HEK293T (cell line): ENCODE results near the gene IL17C.

ENCODE experiments used
- ARNT ChIP-seq: fragments of 450-650 bp; IDR thresholded peaks from 2 replicates; pipeline ENCODE4 v1.6.1; 2017; ENCODE audit warnings: mild to moderate bottlenecking
- BHLHE40 ChIP-seq: fragments of 450-650 bp; IDR thresholded peaks from 2 replicates; pipeline ENCODE4 v1.6.1; 2016; ENCODE audit warnings: mild to moderate bottlenecking, moderate library complexity, borderline replicate concordance
- CTBP1 ChIP-seq: fragments of 450-650 bp; IDR thresholded peaks from 2 replicates; pipeline ENCODE4 v1.6.1; 2016; ENCODE audit warnings: borderline replicate concordance
- FOXA1 ChIP-seq: fragments of 450-650 bp; IDR thresholded peaks from 2 replicates; pipeline ENCODE4 v1.6.1; 2016; ENCODE audit warnings: mild to moderate bottlenecking
- FOXK2 ChIP-seq: fragments of 450-650 bp; IDR thresholded peaks from 2 replicates; pipeline ENCODE4 v1.6.1; 2016; ENCODE audit warnings: mild to moderate bottlenecking
- ZNF384 ChIP-seq: fragments of 450-650 bp; IDR thresholded peaks from 2 replicates; pipeline ENCODE4 v1.6.1; 2016

GRCh38 chr16:88622866-88623265 lies 15.5 kb upstream of the IL17C start:
- no peak for TF ChIP-seq FOXK2
- no peak for TF ChIP-seq CTBP1
- TF ChIP-seq FOXA1, result no peak
- TF ChIP-seq ZNF384, result no peak
- TF ChIP-seq BHLHE40, result no peak
- no peak for TF ChIP-seq ARNT
